Muscle layer of duodenum (tissue), 2 donors: ENCODE measurements around the gene CX3CL1.

Experiments used
- H3K27ac ChIP-seq: one replicate; pipeline ENCODE4 v1.7.0; 2013; ENCODE audit warnings: mild to moderate bottlenecking, low read length
- H3K27me3 ChIP-seq: one replicate; pipeline ENCODE4 v1.7.0; 2013; ENCODE audit warnings: low read depth, mild to moderate bottlenecking, control low read depth, low read length
- H3K36me3 ChIP-seq, 2 donors: one replicate each; pipeline ENCODE4 v1.7.0; 2013; ENCODE audit warnings: low read length in 2 of 2, control low read depth in 1 of 2, mild to moderate bottlenecking in 1 of 2; ENCODE audit not compliant: insufficient read depth in 2 of 2, control insufficient read depth in 1 of 2
- H3K4me1 ChIP-seq, 2 donors: one replicate each; pipeline ENCODE4 v1.7.0; 2013; ENCODE audit warnings: low read length in 2 of 2, mild to moderate bottlenecking in 2 of 2, control low read depth in 1 of 2, moderate library complexity in 1 of 2; ENCODE audit not compliant: insufficient read depth in 2 of 2, control insufficient read depth in 1 of 2
- H3K4me3 ChIP-seq, 2 donors: one replicate each; pipeline ENCODE4 v1.7.0; 2013; ENCODE audit warnings: low read length in 2 of 2, low read depth in 1 of 2, mild to moderate bottlenecking in 1 of 2
- H3K9me3 ChIP-seq, 2 donors: one replicate each; pipeline ENCODE4 v1.7.0; 2013; ENCODE audit warnings: low read length in 2 of 2, control low read depth in 1 of 2, mild to moderate bottlenecking in 1 of 2; ENCODE audit not compliant: control insufficient read depth in 1 of 2
- donor health status: healthy.

CX3CL1 gene

DNA sequence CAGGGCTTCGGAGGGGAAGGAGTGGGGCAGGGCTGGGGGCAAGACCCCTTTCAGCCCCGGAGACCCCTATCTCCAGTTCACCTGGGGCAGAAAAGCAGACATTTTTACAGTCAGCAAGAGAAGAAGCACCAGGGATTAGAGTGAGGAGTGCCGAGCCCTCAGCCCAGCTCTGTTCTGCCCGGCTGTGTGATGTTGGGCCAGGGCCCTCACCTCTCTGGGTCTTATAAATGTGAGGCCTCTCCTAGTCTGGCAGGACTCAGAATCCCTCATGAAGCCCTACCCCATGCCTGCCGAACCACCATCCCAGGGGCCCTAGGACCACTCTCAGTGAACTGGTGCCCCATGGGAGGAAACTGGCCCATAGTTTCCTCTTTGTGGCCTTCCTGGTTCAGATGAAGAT lies 12.8 kb downstream of the CX3CL1 start:
- H3K4me1 ChIP-seq = peaks cover 7 to 16% of the 10 kb centered on the region in 2 donors
- no peaks in the 10 kb centered on the region for H3K9me3 ChIP-seq
- H3K27ac ChIP-seq = no peak overlapping the region
- H3K27me3 ChIP-seq = no peaks in the 10 kb centered on the region
- H3K4me3 ChIP-seq = no peak overlapping the region
- H3K36me3 ChIP-seq = no peaks in the 10 kb centered on the region

DNA sequence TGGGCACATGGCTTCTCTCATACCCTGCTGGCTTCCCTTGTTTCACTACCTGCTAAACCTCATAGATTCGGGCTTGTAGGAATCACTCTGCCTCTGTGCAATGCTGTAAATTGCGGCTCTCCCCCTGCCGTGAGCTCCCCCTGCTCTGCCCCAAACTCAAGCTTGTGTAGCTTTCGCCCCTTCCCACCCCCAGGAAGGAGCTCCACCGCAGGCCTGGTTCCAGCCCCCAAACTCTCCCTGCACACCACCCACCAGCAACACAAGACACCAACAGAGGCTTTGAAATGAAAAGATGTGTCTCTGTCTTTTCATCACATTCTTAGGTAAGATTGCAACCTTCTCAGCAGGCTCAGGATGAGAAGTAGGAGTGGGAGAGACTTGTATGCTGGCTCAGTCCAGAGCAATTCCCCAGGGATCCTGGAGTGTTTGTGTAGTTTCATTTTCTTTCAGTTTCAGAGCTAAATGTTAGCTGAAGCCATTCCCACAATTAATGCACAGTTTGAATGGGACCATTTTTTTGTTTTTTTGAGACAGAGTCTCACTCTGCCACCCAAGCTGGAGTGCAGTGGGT lies 14.2 kb downstream of the CX3CL1 start:
- no peaks in the 10 kb centered on the region for H3K36me3 ChIP-seq
- H3K4me3 ChIP-seq = no peak overlapping the region
- H3K27ac ChIP-seq = no peak overlapping the region
- peaks cover 9 to 27% of the 10 kb centered on the region in 2 donors for H3K4me1 ChIP-seq
- H3K9me3 ChIP-seq = no peaks in the 10 kb centered on the region
- H3K27me3 ChIP-seq = no peaks in the 10 kb centered on the region

DNA sequence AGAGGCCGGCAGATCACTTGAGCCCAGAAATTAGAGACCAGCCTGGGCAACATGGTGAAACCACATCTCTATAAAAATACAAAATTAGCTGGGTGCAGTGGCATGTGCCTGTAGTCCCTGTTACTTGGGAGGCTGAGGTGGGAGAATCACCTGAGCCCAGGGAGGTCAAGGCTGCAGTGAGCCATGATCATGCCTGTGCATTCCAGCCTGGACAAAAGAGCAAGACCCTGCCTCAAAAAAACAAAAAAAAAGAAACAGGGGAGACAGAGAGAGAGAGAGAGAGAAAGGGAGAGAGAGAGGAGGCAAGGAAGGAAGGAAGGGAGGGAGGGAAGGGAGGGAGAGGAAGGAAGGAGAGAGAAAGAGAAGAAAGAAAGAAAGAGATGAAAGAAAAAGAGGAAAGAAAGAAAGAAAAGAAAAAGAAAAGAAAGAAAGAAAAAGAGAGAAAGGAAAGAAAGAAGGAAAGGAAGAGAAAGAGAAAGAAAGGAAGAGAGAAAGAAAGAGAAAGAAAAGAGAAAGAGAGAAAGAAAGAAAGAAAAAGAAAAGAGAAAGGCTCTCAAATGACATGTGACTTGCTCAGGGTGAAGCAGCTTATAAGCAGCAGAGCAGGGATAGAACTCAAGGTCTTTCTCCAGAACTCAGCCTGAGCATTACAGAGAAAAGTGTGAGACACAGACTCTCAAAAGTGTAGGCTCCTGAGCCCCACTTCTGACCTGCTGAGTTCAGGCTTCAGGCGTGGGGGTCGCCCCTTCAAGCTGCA lies 15.5 kb downstream of the CX3CL1 start:
- Histone ChIP-seq H3K36me3 (no peaks in the 10 kb centered on the region), H3K4me1 (peaks cover 9 to 27% of the 10 kb centered on the region in 2 donors), H3K27ac (no peak overlapping the region), H3K9me3 (no peaks in the 10 kb centered on the region), H3K4me3 (no peak overlapping the region), H3K27me3 (no peaks in the 10 kb centered on the region)

DNA sequence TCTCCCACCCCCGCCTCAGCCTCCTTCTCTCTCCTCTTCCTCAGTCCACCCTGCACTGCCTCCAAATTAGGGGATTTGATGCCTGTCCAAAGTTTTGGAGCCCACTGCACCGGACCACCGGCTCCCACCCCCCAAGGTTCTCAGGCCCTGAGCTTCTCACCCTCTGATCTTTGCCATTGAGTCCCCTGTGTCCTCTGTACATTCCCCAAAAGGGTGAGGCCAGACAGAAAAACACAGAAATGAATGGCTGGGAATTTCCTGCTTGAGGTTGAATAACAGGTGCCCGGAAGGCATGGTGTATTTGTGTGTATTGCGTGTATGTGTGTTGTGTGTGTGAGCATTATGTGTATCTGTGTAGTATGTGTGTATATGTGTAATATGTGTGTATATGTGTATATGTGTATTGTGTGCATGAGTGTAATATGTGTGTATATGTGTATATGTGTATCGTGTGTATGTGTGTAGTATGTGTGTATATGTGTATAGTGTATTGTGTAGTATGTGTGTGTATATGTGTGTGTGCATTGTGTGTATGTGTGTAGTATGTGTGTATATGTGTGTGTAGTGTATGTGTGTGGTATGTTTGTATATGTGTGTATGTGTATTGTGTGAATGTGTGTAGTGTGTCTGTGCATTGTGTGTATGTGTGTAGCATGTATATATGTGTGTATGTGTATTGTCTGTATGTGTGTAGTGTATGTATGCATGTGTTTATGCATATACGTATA lies 16.2 kb downstream of the CX3CL1 start:
- Histone ChIP-seq H3K4me1 (peaks cover 7 to 26% of the 10 kb centered on the region in 2 donors), H3K4me3 (no peak overlapping the region), H3K27me3 (no peaks in the 10 kb centered on the region), H3K36me3 (no peaks in the 10 kb centered on the region), H3K27ac (no peak overlapping the region), H3K9me3 (no peaks in the 10 kb centered on the region)

DNA sequence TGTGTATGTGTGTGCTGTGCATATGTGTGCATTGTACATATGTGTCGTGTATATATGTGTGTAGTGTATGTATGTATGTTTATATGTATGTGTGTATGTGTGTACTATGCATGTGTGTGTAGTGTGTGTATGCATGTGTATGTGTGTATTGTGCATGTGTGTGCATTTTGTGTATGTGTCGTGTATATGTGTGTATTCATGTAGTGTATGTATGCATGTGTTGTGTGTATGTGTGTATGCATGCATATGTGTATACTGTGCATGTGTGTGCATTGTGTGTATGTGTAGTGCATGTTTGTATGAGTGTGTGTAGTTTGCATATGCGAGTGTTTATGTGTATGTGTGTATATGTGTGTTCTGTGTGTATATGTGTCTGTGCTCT lies 16.8 kb downstream of the CX3CL1 start:
- H3K9me3 ChIP-seq = no peaks in the 10 kb centered on the region
- no peaks in the 10 kb centered on the region for H3K27me3 ChIP-seq
- no peak overlapping the region for H3K4me3 ChIP-seq
- no peaks in the 10 kb centered on the region for H3K36me3 ChIP-seq
- peaks cover 3 to 20% of the 10 kb centered on the region in 2 donors for H3K4me1 ChIP-seq
- no peak overlapping the region for H3K27ac ChIP-seq

DNA sequence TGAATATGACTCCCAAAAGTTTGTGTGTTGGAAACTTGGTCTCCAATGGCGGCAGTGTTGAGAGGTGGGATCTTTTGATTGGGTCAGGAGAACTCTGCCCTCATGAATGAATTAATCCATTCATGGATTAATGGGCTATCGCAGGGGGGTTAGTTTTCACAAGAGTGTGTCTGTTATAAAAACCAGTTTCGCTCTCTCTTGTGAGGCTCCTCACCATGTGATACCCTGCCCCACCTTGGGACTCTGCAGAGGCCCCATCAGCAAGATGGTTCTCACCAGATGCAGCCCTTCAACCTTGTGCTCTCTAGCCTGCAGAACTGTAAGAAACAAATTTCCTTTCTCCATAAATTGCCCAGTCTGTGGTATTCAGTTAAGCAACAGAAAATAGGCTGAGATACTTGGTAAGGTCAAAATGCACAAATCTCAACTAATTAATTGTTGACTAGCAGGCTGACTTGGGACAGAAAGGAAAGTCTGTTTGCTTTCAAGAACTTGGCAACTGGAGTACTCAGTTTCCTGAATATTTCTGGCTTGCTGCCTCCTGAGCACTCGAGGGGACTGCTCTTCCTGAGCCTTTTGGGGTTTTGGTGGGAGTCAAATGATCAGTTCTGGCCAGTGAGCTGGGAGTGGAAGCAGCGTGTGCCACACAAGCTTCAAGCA lies 18.5 kb downstream of the CX3CL1 start:
- H3K27me3 ChIP-seq = no peaks in the 10 kb centered on the region
- H3K4me1 ChIP-seq = peaks cover 3 to 19% of the 10 kb centered on the region in 2 donors
- H3K4me3 ChIP-seq = no peak overlapping the region
- H3K9me3 ChIP-seq = no peaks in the 10 kb centered on the region
- no peak overlapping the region for H3K27ac ChIP-seq
- no peaks in the 10 kb centered on the region for H3K36me3 ChIP-seq

DNA sequence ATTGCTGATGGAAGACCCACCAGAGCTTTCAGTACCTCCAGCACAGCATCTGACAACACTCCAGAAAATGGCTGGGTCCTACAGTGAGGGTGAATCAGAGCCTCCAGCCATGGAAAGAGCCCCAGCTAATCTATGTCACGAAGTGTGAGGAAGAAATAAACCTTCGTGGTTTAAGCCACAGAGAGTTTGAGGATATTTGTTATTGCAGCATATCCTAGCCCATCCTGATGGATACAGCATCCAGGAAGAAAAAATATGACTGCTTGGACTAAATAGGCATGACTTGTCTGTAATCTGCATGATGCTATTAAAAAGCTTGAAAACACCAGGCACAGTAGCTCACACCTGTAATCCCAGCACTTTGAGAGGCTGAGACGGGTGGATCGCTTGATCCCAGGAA lies 19.0 kb downstream of the CX3CL1 start:
- no peak overlapping the region for H3K4me3 ChIP-seq
- H3K9me3 ChIP-seq = no peaks in the 10 kb centered on the region
- no peak overlapping the region for H3K27ac ChIP-seq
- H3K27me3 ChIP-seq = no peaks in the 10 kb centered on the region
- H3K36me3 ChIP-seq = no peaks in the 10 kb centered on the region
- H3K4me1 ChIP-seq = peaks cover 3 to 18% of the 10 kb centered on the region in 2 donors

DNA sequence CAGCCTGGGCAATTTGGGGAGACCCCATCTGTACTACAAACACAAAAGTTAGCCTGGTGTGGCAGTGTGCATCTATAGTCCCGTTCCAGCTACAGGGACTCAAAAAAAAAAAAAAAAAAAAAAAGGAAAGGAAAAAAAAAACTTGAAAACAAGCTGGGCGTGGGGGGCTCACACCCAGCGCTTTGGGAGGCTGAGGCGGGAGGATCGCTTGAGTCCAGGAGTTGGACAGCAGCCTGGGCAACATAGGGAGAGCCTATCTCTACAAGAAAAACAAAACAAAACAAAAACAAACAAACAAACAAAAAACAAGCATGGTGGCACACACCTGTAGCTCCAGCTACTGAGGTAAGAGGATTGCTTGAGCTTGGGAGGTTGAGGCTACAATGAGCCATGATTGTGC lies 19.4 kb downstream of the CX3CL1 start:
- Histone ChIP-seq H3K36me3 (no peaks in the 10 kb centered on the region), H3K27me3 (no peaks in the 10 kb centered on the region), H3K9me3 (no peaks in the 10 kb centered on the region), H3K4me1 (peaks cover 3 to 15% of the 10 kb centered on the region in 2 donors), H3K4me3 (no peak overlapping the region), H3K27ac (no peak overlapping the region)

DNA sequence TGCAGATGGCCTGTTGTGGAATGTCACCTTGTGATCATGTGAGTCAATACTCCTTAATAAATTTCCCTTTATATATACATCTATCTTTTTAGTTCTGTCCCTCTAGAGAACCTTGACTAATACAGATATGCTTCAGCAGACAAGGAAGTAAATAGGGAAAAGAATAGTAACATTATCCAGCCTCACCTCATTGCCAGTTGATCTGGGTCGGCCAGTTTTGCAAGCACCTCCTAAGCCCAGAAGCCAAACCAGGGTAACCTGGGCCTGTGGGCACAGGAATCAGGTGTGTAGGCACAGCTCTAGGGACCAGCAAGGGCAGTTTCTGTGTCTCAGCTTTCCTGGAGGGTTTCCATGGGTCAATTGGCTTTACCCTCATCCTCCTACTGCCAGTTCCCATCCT lies 20.4 kb downstream of the CX3CL1 start:
- Histone ChIP-seq H3K4me1 (peaks cover 3 to 15% of the 10 kb centered on the region in 2 donors), H3K36me3 (no peaks in the 10 kb centered on the region), H3K9me3 (no peaks in the 10 kb centered on the region), H3K4me3 (no peak overlapping the region), H3K27ac (no peak overlapping the region), H3K27me3 (no peaks in the 10 kb centered on the region)

DNA sequence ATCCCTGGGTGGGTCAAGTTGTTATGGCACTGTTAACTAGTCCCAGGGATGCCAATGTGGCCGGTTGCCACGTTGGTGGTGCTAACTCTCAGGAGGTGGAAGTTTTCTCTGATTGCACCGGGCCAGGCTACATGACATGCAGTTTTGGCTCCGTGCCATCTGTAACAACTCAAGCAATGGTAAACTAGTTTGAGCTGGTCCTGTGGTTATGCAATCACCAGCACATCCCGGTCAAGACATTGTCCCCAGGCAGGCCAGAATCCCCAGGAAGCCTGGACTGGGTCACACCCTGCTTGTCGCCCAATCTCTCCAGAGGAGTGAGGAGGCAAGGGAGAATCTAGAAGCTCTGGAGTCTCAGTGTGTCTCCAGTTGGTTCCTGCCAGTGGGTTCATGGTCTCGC lies 22.2 kb downstream of the CX3CL1 start:
- Histone ChIP-seq H3K4me3 (no peak overlapping the region), H3K36me3 (no peaks in the 10 kb centered on the region), H3K27ac (no peak overlapping the region), H3K27me3 (no peaks in the 10 kb centered on the region), H3K4me1 (peaks cover 3 to 15% of the 10 kb centered on the region in 2 donors), H3K9me3 (no peaks in the 10 kb centered on the region)

DNA sequence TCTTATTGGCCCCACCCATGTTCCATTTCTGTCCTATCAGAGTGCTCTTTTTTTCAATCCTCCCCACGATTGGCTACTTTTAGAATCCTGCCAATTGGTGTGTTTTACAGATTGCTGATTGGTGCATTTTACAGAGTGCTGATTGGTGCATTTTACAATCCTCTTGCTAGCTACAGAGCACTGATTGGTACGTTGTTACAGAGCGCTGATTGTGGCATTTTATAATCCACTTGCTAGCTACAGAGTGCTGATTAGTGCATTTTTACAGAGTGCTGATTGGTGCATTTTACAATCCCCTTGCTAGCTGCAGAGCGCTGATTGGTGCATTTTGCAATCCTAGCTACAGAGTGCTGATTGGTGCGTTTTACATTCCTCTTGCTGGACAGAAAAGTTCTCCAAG lies 22.7 kb downstream of the CX3CL1 start:
- Histone ChIP-seq H3K27me3 (no peaks in the 10 kb centered on the region), H3K4me3 (no peak overlapping the region), H3K4me1 (peaks cover 3 to 15% of the 10 kb centered on the region in 2 donors), H3K36me3 (no peaks in the 10 kb centered on the region), H3K27ac (no peak overlapping the region), H3K9me3 (no peaks in the 10 kb centered on the region)
